NCI-H82 treated with DMSO at 0.1 percent for 48 hours (cell line): ENCODE results near the gene LRRC46.

Experiments
- DNase-seq: peaks from one replicate; lab custom pipeline; 2025; ENCODE audit not compliant: unreplicated experiment; lab: John Stamatoyannopoulos, UW

LRRC46 gene

GRCh38 chr17:47875011-47875985, 43.8 kb downstream of the LRRC46 start:
- no peak for DNase-seq

- no peak for DNase-seq
Observed at GRCh38 chr17:47877368-47878034, 46.0 kb downstream of the LRRC46 start.

GRCh38 chr17:47878203-47879027, 46.9 kb downstream of the LRRC46 start:
- DNase-seq = no peak

- no peak for DNase-seq
Observed at GRCh38 chr17:47879028-47879585, 47.6 kb downstream of the LRRC46 start.

DNA sequence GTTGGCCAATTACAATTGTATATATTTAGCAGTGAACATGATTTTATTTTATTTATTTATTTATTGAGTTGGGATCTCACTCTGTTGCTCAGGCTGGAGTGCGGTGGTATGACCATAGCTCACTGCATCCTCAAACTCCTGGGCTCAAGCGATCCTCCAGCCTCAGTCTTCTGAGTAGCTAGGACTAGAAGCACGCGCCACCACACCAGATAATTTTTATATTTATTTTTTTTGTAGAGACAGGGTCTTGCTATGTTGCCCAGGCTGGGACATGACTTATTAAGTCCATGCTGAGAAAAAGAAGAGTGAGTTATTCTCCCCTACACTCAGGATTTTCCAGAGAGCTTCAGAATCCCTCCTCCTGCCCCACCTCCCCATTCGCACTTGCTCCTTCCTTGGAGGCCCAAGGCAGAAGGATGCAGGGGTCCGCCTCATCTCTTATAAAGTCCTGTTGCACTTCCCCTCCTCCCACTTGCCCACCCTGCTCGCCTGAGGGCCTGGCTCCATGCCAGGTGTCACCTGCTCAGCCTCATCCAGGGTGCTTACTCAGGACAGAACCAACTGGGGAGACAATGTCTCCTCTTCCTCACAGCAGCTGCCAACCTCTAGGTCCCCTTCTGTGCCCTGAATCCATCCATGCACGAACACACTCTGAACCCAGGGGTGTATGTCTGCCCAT, 48.4 kb downstream of the LRRC46 start:
- no peak for DNase-seq

DNA sequence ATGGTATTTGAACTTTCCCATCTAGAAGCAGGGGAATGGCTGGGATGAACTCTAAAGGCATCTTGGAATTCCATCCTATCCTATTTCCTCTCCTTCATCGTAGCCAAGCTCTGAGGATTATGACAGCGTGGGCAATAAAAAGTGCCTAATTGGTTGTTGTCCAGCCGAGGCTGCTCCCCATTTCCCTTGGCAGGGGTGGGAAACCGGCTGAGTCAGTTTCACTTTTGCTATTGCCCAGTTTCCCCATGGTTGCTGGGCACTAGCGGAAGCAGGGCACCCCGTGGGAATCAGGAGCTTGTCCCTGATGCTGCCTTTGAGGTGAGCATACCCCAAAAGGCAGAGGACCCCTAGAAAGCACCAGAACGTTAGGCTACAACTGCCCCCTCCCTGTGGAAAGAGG, 50.8 kb downstream of the LRRC46 start:
- DNase-seq = no peak

- no peak for DNase-seq
Observed at GRCh38 chr17:47882695-47883588, 51.5 kb downstream of the LRRC46 start.

DNA sequence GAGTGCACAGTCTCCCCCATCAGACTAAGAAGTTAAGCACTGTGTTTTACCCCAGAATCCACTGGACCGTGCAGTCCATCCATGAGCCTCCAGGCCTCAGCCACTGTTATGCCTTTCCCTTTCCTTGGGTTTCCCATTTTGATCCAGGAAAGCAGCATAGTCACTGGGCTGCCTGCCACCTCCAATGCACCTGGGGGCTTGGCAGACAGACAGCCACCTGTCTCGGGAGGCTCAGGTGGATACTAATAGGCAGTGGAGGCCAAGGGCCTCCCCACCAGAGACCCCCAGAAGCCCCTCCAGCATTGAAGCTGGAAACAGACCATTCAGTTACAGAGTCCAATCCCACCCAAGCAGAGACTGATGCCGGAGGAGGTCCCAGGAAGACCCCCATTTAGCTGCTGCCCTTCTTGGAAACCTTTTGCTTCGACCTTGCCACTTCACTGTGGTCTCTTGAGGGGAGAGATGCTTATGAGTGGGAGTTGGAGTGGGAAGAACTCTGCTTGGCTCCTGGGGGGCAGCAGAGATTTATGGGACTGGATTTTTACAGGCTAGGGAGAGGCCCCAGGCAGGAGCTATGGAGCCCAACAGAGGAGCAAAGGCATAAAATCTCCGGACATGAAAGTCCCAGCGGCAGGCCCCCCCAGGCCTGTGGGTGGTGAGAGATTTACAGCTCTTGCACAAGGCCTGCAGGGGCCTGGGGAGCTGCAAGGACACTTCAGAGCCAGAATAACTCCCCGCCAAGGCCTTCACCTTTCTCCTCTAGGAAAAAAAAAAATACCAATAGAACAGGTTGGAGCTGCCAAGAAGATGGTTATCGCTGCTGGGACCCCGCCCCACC, 52.3 kb downstream of the LRRC46 start:
- no peak for DNase-seq

DNA sequence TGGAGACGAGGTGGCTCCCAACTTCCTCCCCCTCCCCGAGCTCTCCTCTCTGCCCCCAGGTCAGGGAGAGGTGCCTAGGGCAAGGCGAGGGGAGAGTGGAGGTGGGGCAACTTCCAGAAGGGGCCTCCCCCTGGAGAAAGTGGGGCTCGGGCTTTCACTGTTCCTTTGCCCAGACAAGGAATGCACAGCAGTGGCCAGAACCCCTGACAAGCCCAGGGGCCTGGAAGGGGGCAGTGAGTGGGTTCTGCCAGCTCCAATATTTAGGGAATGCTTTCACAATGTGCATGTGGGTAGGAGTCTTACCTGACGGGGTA, 52.9 kb downstream of the LRRC46 start:
- DNase-seq = no peak

GRCh38 chr17:47884905-47885730, 53.6 kb downstream of the LRRC46 start:
- DNase-seq = no peak
